Measurements from ENCODE around the gene IFNL4.
"Not testable (repeated sequence)": the region's sequence is repeated elsewhere in the genome, so short reads cannot be mapped to it uniquely, and the experiment has no call there.

The IFNL4 gene

GRCh38 chr19:39254531-39255345 is 6.1 kb upstream of the IFNL4 start:
- no peak for DNase-seq

- DNase-seq, result no peak
Observed at GRCh38 chr19:39253374-39254149, 4.9 kb upstream of the IFNL4 start.

- no peak for DNase-seq
Observed at GRCh38 chr19:39252458-39252857, 3.8 kb upstream of the IFNL4 start.

GRCh38 chr19:39251846-39252245 is 3.2 kb upstream of the IFNL4 start:
- DNase-seq, result no peak

GRCh38 chr19:39251081-39251480 is 2.4 kb upstream of the IFNL4 start:
- DNase-seq, result no peak

GRCh38 chr19:39247701-39248664 is 673 bp downstream of the IFNL4 start:
- no peak for DNase-seq

GRCh38 chr19:39246951-39247669 is 1.5 kb downstream of the IFNL4 start:
- DNase-seq, result no peak

GRCh38 chr19:39245166-39245565 is 3.5 kb downstream of the IFNL4 start:
- not testable (repeated sequence) for DNase-seq

GRCh38 chr19:39244410-39245100 is 4.1 kb downstream of the IFNL4 start, which contains the start of gene IFNL3:
Gene IFNL3 (minus strand): TSS chr19:39245006. CDS start chr19:39244967, 39 bp downstream.
- not testable (repeated sequence) for DNase-seq

- DNase-seq, result not testable (repeated sequence)
Observed at GRCh38 chr19:39243741-39244140, 4.9 kb downstream of the IFNL4 start.

GRCh38 chr19:39240421-39240820 is 8.2 kb downstream of the IFNL4 start:
- DNase-seq, result no peak

GRCh38 chr19:39238944-39239343 is 9.7 kb downstream of the IFNL4 start:
- no peak for DNase-seq

- DNase-seq, result no peak
Observed at GRCh38 chr19:39238209-39238608, 10.4 kb downstream of the IFNL4 start.

- DNase-seq, result no peak
Observed at GRCh38 chr19:39237200-39238184, 11.2 kb downstream of the IFNL4 start.

GRCh38 chr19:39236527-39236926 is 12.1 kb downstream of the IFNL4 start:
- DNase-seq, result no peak

- no peak for DNase-seq
Observed at GRCh38 chr19:39232708-39233107, 15.9 kb downstream of the IFNL4 start.

GRCh38 chr19:39230096-39230764 is 18.4 kb downstream of the IFNL4 start:
- no peak for DNase-seq

- no peak for DNase-seq
Observed at GRCh38 chr19:39224910-39225309, 23.7 kb downstream of the IFNL4 start.

- DNase-seq, result no peak
Observed at GRCh38 chr19:39223703-39224279, 24.9 kb downstream of the IFNL4 start.
